Liver (tissue), 9 donors: ENCODE results near the gene C8B. TPM values are rescaled to one million over a fixed set of nuclear protein-coding genes. Genes with fewer than 3 reads are reported as not detected.

Source experiments
- DNase-seq: peaks from one replicate; pipeline ENCODE4 v3.0.0-alpha.2; 2017; ENCODE audit warnings: low spot score
- H3K27ac ChIP-seq, 2 donors: one replicate each; pipeline ENCODE4 v1.7.0; 2013; ENCODE audit warnings: inconsistent platforms in 2 of 2, low read length in 2 of 2, control low read depth in 1 of 2, low read depth in 1 of 2, mild to moderate bottlenecking in 1 of 2
- H3K27me3 ChIP-seq, 4 donors: one replicate each; pipeline versions ENCODE4 v1.6.1 to v1.7.0; 2013; ENCODE audit warnings: low read length in 3 of 4, inconsistent platforms in 1 of 4, mild to moderate bottlenecking in 1 of 4, moderate library complexity in 1 of 4; ENCODE audit not compliant: control insufficient read depth in 4 of 4, insufficient read depth in 4 of 4
- H3K36me3 ChIP-seq, 4 donors: one replicate each; pipeline versions ENCODE4 v1.6.1 to v1.7.0; 2013; ENCODE audit warnings: low read length in 3 of 4, mild to moderate bottlenecking in 3 of 4, low read depth in 1 of 4, moderate library complexity in 1 of 4; ENCODE audit not compliant: control insufficient read depth in 4 of 4, insufficient read depth in 3 of 4
- H3K4me1 ChIP-seq, 4 donors: one replicate each; pipeline versions ENCODE4 v1.6.1 to v1.7.0; 2013; ENCODE audit warnings: low read length in 3 of 4, mild to moderate bottlenecking in 3 of 4, moderate library complexity in 1 of 4; ENCODE audit not compliant: control insufficient read depth in 4 of 4, insufficient read depth in 4 of 4
- H3K4me3 ChIP-seq, 3 donors: one replicate each; pipeline versions ENCODE4 v1.6.1 to v1.7.0; 2013; ENCODE audit warnings: low read length in 3 of 3, control low read depth in 1 of 3, low read depth in 1 of 3, mild to moderate bottlenecking in 1 of 3
- H3K9ac ChIP-seq, 2 donors: one replicate each; pipeline ENCODE4 v1.7.0; 2013; ENCODE audit warnings: low read length in 2 of 2, mild to moderate bottlenecking in 2 of 2, moderate library complexity in 2 of 2, control low read depth in 1 of 2, low read depth in 1 of 2
- H3K9me3 ChIP-seq, 4 donors: one replicate each; pipeline versions ENCODE4 v1.6.1 to v1.7.0; 2013; ENCODE audit warnings: low read length in 3 of 4; ENCODE audit not compliant: control insufficient read depth in 4 of 4
- CTCF ChIP-seq: fragments of 150-350 bp; IDR thresholded peaks from 2 replicates; pipeline ENCODE4 v1.5.1; 2017; ENCODE audit warnings: improper control_type of control experiment, low read depth, low read length; ENCODE audit not compliant: missing input control
- EGR1 ChIP-seq, 2 donors: IDR thresholded peaks; 2 replicates each; pipeline ENCODE4 v1.6.1; 2016 to 2018; ENCODE audit warnings: antibody characterized with exemption in 2 of 2, low read depth in 2 of 2
- FOXA1 ChIP-seq: IDR thresholded peaks from 2 replicates; pipeline ENCODE4 v1.6.1; 2016; ENCODE audit warnings: antibody characterized with exemption
- FOXA2 ChIP-seq: IDR thresholded peaks from 2 replicates; pipeline ENCODE4 v1.6.1; 2016; ENCODE audit warnings: antibody characterized with exemption
- GABPA ChIP-seq, 2 donors: IDR thresholded peaks in 1 of 2; conservative IDR thresholded peaks in 1 of 2; 2 replicates each; pipeline ENCODE4 v1.6.1; 2016; ENCODE audit warnings: antibody characterized with exemption in 2 of 2, mild to moderate bottlenecking in 1 of 2, moderate library complexity in 1 of 2
- HNF4A ChIP-seq, 2 donors: conservative IDR thresholded peaks; 2 replicates each; pipeline ENCODE4 v1.6.1; 2016; ENCODE audit warnings: antibody characterized with exemption in 2 of 2, mild to moderate bottlenecking in 2 of 2
- NR2F2 ChIP-seq: IDR thresholded peaks from 2 replicates; pipeline ENCODE4 v1.6.1; 2016; ENCODE audit warnings: antibody characterized with exemption
- RAD21 ChIP-seq, 2 donors: IDR thresholded peaks; 2 replicates each; pipeline ENCODE4 v1.6.1; 2016; ENCODE audit warnings: antibody characterized with exemption in 2 of 2, mild to moderate bottlenecking in 2 of 2
- RXRA ChIP-seq, 2 donors: IDR thresholded peaks; 2 replicates each; pipeline ENCODE4 v1.6.1; 2017 to 2018; ENCODE audit warnings: antibody characterized with exemption in 2 of 2, mild to moderate bottlenecking in 1 of 2
- SP1 ChIP-seq: IDR thresholded peaks from 2 replicates; pipeline ENCODE4 v1.6.1; 2018; ENCODE audit warnings: antibody characterized with exemption, mild to moderate bottlenecking
- TAF1 ChIP-seq: conservative IDR thresholded peaks from 2 replicates; pipeline ENCODE4 v1.6.1; 2016; ENCODE audit warnings: antibody characterized with exemption, mild to moderate bottlenecking
- YY1 ChIP-seq: IDR thresholded peaks from 2 replicates; pipeline ENCODE4 v1.6.1; 2016; ENCODE audit warnings: antibody characterized with exemption, mild to moderate bottlenecking
- WGBS: extraction: QIAGEN DNeasy Blood & Tissue Kit; methylation state at CpG from one replicate; pipeline ENCODE4 v1.1.7; 2013; 5-methylcytosine and 5-hydroxymethylcytosine counted together
- polyA plus RNA-seq, 2 donors: library from polyadenylated mRNA; stranded (reverse) in 1 of 2; unstranded in 1 of 2; fragments of 200-250 nt in 1 of 2; fragments of >200 nt in 1 of 2; fragmentation: Nextera tagmentation in 1 of 2; extraction: Ambion mirVana in 1 of 2; gene quantifications; one replicate each; pipeline versions ENCODE4 v1.2.1 to v1.2.3, GENCODE V29; 2013 to 2015
- total RNA-seq, 2 donors: library from RNA; depleted of rRNA; stranded (reverse); fragments of >200 nt; gene quantifications; one replicate each; pipeline ENCODE4 v1.2.3, GENCODE V29; 2014
- TF ChIP-seq, protein P1 (sequence below): IDR thresholded peaks from 2 replicates; pipeline ENCODE4 v1.6.1; 2016; ENCODE audit warnings: antibody characterized with exemption, mild to moderate bottlenecking
- TF ChIP-seq, protein P2 (sequence below): IDR thresholded peaks from 2 replicates; pipeline ENCODE4 v1.6.1; 2016; ENCODE audit warnings: antibody characterized with exemption
- TF ChIP-seq, protein P3 (sequence below): IDR thresholded peaks from 2 replicates; pipeline ENCODE4 v1.6.1; 2016; ENCODE audit warnings: antibody characterized with exemption
- TF ChIP-seq, protein P4 (sequence below): IDR thresholded peaks from 2 replicates; pipeline ENCODE4 v1.6.1; 2016; ENCODE audit warnings: antibody characterized with exemption
- donor health status: healthy.
- donor health status: healthy.
- donor health status: healthy.
- donor health status: healthy.
- donor health status: healthy.

The C8B gene
- total and polyA plus RNA-seq, 4 donors = 151 to 703 (median 356) TPM

GRCh38 chr1:56904663-56905397, 61.0 kb downstream of the C8B start:
- Histone ChIP-seq H3K9me3 (no peaks in the 10 kb centered on the region), H3K4me1 (peaks cover 21 to 87% (median 36%) of the 10 kb centered on the region in 4 donors), H3K36me3 (peaks cover 0 to 10% (median under 1%) of the 10 kb centered on the region in 4 donors), H3K27me3 (no peaks in the 10 kb centered on the region), H3K9ac (no peak overlapping the region), H3K4me3 (no peak overlapping the region), H3K27ac (peak overlapping the region; percentile 91 to 95)
- no peak for TF ChIP-seq FOXA2
- TF ChIP-seq RXRA (IDR thresholded peaks at IDR 0.05) = no peak
- TF ChIP-seq, protein P1, sequence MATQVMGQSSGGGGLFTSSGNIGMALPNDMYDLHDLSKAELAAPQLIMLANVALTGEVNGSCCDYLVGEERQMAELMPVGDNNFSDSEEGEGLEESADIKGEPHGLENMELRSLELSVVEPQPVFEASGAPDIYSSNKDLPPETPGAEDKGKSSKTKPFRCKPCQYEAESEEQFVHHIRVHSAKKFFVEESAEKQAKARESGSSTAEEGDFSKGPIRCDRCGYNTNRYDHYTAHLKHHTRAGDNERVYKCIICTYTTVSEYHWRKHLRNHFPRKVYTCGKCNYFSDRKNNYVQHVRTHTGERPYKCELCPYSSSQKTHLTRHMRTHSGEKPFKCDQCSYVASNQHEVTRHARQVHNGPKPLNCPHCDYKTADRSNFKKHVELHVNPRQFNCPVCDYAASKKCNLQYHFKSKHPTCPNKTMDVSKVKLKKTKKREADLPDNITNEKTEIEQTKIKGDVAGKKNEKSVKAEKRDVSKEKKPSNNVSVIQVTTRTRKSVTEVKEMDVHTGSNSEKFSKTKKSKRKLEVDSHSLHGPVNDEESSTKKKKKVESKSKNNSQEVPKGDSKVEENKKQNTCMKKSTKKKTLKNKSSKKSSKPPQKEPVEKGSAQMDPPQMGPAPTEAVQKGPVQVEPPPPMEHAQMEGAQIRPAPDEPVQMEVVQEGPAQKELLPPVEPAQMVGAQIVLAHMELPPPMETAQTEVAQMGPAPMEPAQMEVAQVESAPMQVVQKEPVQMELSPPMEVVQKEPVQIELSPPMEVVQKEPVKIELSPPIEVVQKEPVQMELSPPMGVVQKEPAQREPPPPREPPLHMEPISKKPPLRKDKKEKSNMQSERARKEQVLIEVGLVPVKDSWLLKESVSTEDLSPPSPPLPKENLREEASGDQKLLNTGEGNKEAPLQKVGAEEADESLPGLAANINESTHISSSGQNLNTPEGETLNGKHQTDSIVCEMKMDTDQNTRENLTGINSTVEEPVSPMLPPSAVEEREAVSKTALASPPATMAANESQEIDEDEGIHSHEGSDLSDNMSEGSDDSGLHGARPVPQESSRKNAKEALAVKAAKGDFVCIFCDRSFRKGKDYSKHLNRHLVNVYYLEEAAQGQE = no peak
- TF ChIP-seq HNF4A (conservative IDR thresholded peaks at IDR 0.05) = no peak
- no peak for TF ChIP-seq YY1
- TF ChIP-seq NR2F2 = no peak
- TF ChIP-seq RAD21 (IDR thresholded peaks at IDR 0.05) = no peak
- no peak for TF ChIP-seq SP1
- TF ChIP-seq EGR1 (IDR thresholded peaks at IDR 0.05; ENCODE audit: low read depth in 2 of 2) = no peak
- TF ChIP-seq, protein P2, sequence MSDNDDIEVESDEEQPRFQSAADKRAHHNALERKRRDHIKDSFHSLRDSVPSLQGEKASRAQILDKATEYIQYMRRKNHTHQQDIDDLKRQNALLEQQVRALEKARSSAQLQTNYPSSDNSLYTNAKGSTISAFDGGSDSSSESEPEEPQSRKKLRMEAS = no peak
- TF ChIP-seq, protein P3, sequence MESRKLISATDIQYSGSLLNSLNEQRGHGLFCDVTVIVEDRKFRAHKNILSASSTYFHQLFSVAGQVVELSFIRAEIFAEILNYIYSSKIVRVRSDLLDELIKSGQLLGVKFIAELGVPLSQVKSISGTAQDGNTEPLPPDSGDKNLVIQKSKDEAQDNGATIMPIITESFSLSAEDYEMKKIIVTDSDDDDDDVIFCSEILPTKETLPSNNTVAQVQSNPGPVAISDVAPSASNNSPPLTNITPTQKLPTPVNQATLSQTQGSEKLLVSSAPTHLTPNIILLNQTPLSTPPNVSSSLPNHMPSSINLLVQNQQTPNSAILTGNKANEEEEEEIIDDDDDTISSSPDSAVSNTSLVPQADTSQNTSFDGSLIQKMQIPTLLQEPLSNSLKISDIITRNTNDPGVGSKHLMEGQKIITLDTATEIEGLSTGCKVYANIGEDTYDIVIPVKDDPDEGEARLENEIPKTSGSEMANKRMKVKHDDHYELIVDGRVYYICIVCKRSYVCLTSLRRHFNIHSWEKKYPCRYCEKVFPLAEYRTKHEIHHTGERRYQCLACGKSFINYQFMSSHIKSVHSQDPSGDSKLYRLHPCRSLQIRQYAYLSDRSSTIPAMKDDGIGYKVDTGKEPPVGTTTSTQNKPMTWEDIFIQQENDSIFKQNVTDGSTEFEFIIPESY = no peak
- no peak for TF ChIP-seq TAF1
- no peak for TF ChIP-seq FOXA1
- TF ChIP-seq GABPA (IDR thresholded peaks at IDR 0.05 in 1 of 2, conservative IDR thresholded peaks at IDR 0.05 in 1 of 2) = no peak
- no peak for TF ChIP-seq CTCF
- TF ChIP-seq, protein P4, sequence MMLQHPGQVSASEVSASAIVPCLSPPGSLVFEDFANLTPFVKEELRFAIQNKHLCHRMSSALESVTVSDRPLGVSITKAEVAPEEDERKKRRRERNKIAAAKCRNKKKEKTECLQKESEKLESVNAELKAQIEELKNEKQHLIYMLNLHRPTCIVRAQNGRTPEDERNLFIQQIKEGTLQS = no peak
- no peak for DNase-seq
- WGBS = 86% methylated on average over 2 of the region's 2 CpGs
